Transverse colon (tissue), 4 donors: ENCODE results near the gene NFKB1. TPM values are rescaled to one million over a fixed set of nuclear protein-coding genes. Genes with fewer than 3 reads are reported as not detected.
A peak's percentile ranks its signal among the peaks of the same experiment; 100 is the strongest.

ENCODE experiments used
- DNase-seq: peaks from one replicate; pipeline ENCODE4 v3.0.0-alpha.2; 2019
- H3K27ac ChIP-seq, 4 donors: fragments of 200-600 bp; sonication (generic); 2 replicates each; pipeline ENCODE4 v1.5.1; 2016 to 2018; ENCODE audit warnings: inconsistent platforms in 4 of 4
- H3K27me3 ChIP-seq: fragments of 200-600 bp; sonication (generic); 2 replicates; pipeline ENCODE4 v1.5.1; 2017; ENCODE audit warnings: inconsistent platforms
- H3K36me3 ChIP-seq, 4 donors: fragments of 200-600 bp; sonication (generic); 2 replicates each; pipeline ENCODE4 v1.5.1; 2017 to 2019; ENCODE audit warnings: inconsistent platforms in 4 of 4
- H3K4me1 ChIP-seq, 4 donors: fragments of 200-600 bp; sonication (generic); 2 replicates each; pipeline ENCODE4 v1.5.1; 2017 to 2020; ENCODE audit warnings: inconsistent platforms in 4 of 4
- H3K4me3 ChIP-seq, 4 donors: fragments of 200-600 bp; sonication (generic); 1 replicate in 1 of 4; 2 replicates in 3 of 4; pipeline versions ENCODE4 v1.5.1 to v1.6.1; 2017 to 2019; ENCODE audit warnings: inconsistent platforms in 4 of 4
- H3K9me3 ChIP-seq, 2 donors: fragments of 200-600 bp; sonication (generic); 2 replicates each; pipeline ENCODE4 v1.5.1; 2017 to 2019; ENCODE audit warnings: inconsistent platforms in 2 of 2
- EP300 ChIP-seq: sonication (generic); formaldehyde crosslinking; IDR thresholded peaks from one replicate; pipeline ENCODE4 v1.6.1; 2017; ENCODE audit warnings: antibody characterized with exemption, low read depth
- POLR2A ChIP-seq: fragments of 450-650 bp; IDR thresholded peaks from one replicate; pipeline ENCODE4 v1.6.1; 2016; ENCODE audit warnings: antibody characterized with exemption, mild to moderate bottlenecking, moderate library complexity
- POLR2AphosphoS5 ChIP-seq, 3 donors: sonication (generic); formaldehyde crosslinking; IDR thresholded peaks; one replicate each; pipeline ENCODE4 v1.6.1; 2016; ENCODE audit warnings: antibody characterized with exemption in 3 of 3
- WGBS, 2 donors: methylation state at CpG; one replicate each; pipeline ENCODE4 v1.1.5; 2018; ENCODE audit warnings: low coverage in 1 of 2; 5-methylcytosine and 5-hydroxymethylcytosine counted together
- in situ Hi-C, 4 donors: fragments of 200-750 bp; cut with MboI; loops; one replicate each; pipeline versions ENCODE4 v1.15.0 to v1.15.1; 2017; ENCODE audit warnings: low sequenced_read_pairs in 3 of 4, low pct_ligation_motif_present in 1 of 4, low pct_unique_long_range_greater_than_20kb in 1 of 4
- intact Hi-C: fragments of 100-400 bp; cut with DNase I; formaldehyde crosslinking; loops from one replicate; pipeline ENCODE4 v1.15.1; 2023; ENCODE audit warnings: low total_unique reads
- total RNA-seq, 4 donors: library from RNA; depleted of rRNA; stranded (reverse); fragments of >200 nt; gene quantifications; one replicate each; pipeline ENCODE4 v1.1.0, GENCODE V29; 2016
- TF ChIP-seq, protein P1 (sequence below), 5 experiments: fragments of 200-600 bp in 3 of 5; fragments of 450-650 bp in 2 of 5; sonication (generic) in 3 of 5; IDR thresholded peaks; 1 replicate in 2 of 5; 2 replicates in 3 of 5; pipeline ENCODE4 v1.5.1; 2016 to 2017; ENCODE audit warnings: antibody characterized with exemption in 5 of 5, inconsistent platforms in 3 of 5, mild to moderate bottlenecking in 2 of 5, moderate library complexity in 1 of 5

The NFKB1 gene
- total RNA-seq, 4 donors from 2014 or later = 20.9 to 35.8 (median 25.2) TPM

DNA sequence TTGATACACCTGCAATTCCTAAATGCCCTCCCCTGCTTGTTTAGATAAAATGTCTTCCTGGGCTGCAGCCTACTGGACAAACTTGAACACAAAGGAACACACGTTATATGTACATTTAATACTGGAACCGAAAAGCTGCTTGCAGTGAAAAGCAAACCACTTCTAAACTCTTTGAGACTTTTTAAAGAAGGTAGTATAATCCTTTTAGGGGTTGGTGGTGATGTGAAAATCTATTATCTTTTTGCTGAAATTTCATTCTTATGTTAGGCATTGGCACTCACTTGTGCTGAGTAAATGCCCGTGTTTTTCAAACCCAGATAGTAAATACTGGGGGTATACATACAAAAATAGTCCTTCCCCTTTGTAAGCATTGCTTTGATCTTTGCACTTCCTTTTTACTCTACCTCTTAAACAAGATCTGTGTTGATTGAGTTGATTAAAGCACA lies 2.2 kb downstream of the NFKB1 start:
- H3K36me3 ChIP-seq = no peaks in the 10 kb centered on the region
- H3K4me1 ChIP-seq = peaks cover 21 to 65% (median 34%) of the 10 kb centered on the region in 4 donors
- no peaks in the 10 kb centered on the region for H3K9me3 ChIP-seq
- peak overlapping the region; percentile 93 to 99 (median 98) for H3K27ac ChIP-seq
- TF ChIP-seq POLR2AphosphoS5 (IDR thresholded peaks at IDR 0.05) (no peak), POLR2A (no peak), EP300 (no peak)
- TF ChIP-seq, protein P1, sequence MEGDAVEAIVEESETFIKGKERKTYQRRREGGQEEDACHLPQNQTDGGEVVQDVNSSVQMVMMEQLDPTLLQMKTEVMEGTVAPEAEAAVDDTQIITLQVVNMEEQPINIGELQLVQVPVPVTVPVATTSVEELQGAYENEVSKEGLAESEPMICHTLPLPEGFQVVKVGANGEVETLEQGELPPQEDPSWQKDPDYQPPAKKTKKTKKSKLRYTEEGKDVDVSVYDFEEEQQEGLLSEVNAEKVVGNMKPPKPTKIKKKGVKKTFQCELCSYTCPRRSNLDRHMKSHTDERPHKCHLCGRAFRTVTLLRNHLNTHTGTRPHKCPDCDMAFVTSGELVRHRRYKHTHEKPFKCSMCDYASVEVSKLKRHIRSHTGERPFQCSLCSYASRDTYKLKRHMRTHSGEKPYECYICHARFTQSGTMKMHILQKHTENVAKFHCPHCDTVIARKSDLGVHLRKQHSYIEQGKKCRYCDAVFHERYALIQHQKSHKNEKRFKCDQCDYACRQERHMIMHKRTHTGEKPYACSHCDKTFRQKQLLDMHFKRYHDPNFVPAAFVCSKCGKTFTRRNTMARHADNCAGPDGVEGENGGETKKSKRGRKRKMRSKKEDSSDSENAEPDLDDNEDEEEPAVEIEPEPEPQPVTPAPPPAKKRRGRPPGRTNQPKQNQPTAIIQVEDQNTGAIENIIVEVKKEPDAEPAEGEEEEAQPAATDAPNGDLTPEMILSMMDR (IDR thresholded peaks at IDR 0.05) = peak in 2 of 5 experiments; percentile 18
- in situ Hi-C loops (loop anchor here in 1 of 4 donors (10.0 kb wide), 1 partner anchor 159 kb away; the partner anchor contains the start of gene SLC39A8), intact Hi-C loops (loop anchor here (10.0 kb wide), 2 partner anchors 59 to 571 kb away; partner anchors contain the start of gene SLC9B2)
- 14 to 20% methylated on average over 3 of the region's 3 CpGs for WGBS, 2 donors
- no peak for DNase-seq
- H3K27me3 ChIP-seq = no peaks in the 10 kb centered on the region
- H3K4me3 ChIP-seq = peak overlapping the region in 3 of 4 donors; percentile 78 to 95 (median 78)

DNA sequence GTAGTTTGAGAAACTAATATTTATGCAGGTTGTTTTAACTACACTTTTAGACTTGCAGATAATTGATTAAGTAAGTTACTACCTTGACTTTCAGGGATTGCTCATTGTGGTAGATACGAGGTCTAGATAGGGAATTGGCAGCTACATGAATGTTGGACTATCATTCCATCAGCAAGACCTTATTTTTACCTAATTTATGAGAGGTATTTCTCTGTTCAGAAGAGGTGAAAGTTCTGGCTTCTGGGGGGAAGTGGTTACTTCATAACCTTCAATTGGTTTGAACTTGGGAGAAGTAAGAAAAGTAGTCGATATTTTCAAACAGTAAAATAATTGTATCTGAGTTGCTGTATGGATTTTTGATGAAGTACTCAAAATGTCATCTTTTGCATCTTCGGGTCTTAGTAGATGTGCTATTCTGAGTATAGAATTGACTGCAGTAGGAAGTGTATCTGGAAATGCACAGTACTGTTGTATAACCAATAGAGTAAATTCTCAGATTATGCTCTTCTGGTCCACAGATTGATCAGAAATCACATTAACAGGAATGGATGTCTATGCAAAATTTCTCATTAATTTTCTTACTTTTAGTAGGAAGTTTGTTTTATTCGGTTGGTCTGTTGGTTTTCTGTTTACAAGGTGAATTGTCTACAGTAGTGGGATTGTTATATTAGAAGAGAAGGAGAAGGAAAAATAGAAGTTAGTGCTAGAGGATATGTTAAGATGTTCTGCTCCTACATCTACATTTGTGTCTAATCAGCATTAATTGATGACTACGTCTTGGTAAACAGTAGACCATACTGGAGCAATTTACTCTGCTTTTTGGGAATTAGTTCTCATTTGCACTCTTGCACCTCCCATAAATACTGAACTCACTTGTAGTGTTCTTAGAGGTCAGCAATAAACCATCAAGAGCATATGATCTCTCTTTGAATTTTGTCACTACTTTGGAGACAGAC lies 3.0 kb downstream of the NFKB1 start:
- H3K4me3 ChIP-seq = peak overlapping the region in 1 of 4 donors; percentile 78
- 19 to 40% methylated on average over 5 of the region's 5 CpGs for WGBS, 2 donors
- intact Hi-C loops (loop anchor here (10.0 kb wide), 2 partner anchors 59 to 571 kb away; partner anchors contain the start of gene SLC9B2), in situ Hi-C loops (loop anchor here in 1 of 4 donors (10.0 kb wide), 1 partner anchor 159 kb away; the partner anchor contains the start of gene SLC39A8)
- H3K36me3 ChIP-seq = no peaks in the 10 kb centered on the region
- no peak for TF ChIP-seq POLR2AphosphoS5 (IDR thresholded peaks at IDR 0.05)
- TF ChIP-seq POLR2A = no peak
- no peak for TF ChIP-seq EP300
- TF ChIP-seq, protein P1 (IDR thresholded peaks at IDR 0.05) = no peak
- H3K27me3 ChIP-seq = no peaks in the 10 kb centered on the region
- H3K4me1 ChIP-seq = peaks cover 21 to 70% (median 34%) of the 10 kb centered on the region in 4 donors
- DNase-seq = no peak
- H3K27ac ChIP-seq = peak overlapping the region; percentile 93 to 99 (median 98)
- H3K9me3 ChIP-seq = no peaks in the 10 kb centered on the region

DNA sequence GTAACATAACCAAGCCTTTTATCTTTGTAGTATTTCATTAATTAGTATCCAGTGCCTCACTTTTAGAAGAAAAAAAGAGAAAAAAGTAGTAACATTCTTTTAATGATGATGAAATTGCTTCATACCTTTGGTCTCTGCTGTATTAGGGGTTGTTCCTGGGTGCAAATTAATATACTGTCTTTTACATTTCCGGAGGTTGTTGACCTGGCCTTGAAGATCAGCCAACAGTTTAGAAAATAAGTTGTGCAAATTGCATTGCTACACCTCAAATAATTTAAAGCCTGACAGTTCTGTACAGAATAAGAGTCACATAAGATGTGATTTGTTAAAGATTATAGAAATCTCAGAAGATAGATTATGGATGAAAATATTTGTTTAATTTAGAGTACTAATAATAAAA lies 3.8 kb downstream of the NFKB1 start:
- WGBS, 2 donors = 38 to 50% methylated on average over 1 of the region's 1 CpG
- Histone ChIP-seq H3K9me3 (no peaks in the 10 kb centered on the region), H3K27me3 (no peaks in the 10 kb centered on the region), H3K36me3 (no peaks in the 10 kb centered on the region), H3K4me3 (no peak overlapping the region), H3K4me1 (peaks cover 20 to 63% (median 31%) of the 10 kb centered on the region in 4 donors), H3K27ac (no peak overlapping the region)
- intact Hi-C loops (loop anchor here (10.0 kb wide), 2 partner anchors 60 to 570 kb away; partner anchors contain the start of gene SLC9B2), in situ Hi-C loops (loop anchor here in 1 of 4 donors (10.0 kb wide), 1 partner anchor 160 kb away; the partner anchor contains the start of gene SLC39A8)
- no peak for TF ChIP-seq POLR2AphosphoS5 (IDR thresholded peaks at IDR 0.05)
- no peak for DNase-seq

DNA sequence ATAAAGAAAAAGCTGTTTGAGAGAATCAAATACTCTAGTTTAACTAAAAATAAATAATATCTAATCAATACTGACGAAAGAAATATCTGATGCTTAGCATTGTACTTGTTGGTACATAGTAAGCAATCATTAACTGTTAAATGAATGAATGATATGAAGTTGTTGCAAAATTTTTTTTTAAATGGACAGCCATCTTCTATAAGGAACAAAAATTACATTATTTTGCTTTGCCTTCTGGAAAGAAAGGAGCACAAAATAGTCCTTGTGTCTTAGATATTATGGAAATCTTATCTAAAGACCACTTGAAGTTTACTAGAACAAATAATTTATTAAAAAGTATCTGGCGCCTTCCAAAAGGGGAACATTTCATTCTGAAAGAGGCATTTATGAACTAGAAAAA lies 4.5 kb downstream of the NFKB1 start:
- H3K4me3 ChIP-seq = no peak overlapping the region
- no peaks in the 10 kb centered on the region for H3K9me3 ChIP-seq
- no peaks in the 10 kb centered on the region for H3K27me3 ChIP-seq
- in situ Hi-C loops = loop anchor here in 1 of 4 donors (10.0 kb wide), 1 partner anchor 161 kb away; the partner anchor contains the start of gene SLC39A8
- intact Hi-C loops = loop anchor here (10.0 kb wide), 2 partner anchors 61 to 569 kb away; partner anchors contain the start of gene SLC9B2
- no peak for DNase-seq
- TF ChIP-seq POLR2AphosphoS5 (IDR thresholded peaks at IDR 0.05) (no peak), POLR2A (no peak), EP300 (no peak)
- TF ChIP-seq, protein P1 (IDR thresholded peaks at IDR 0.05) = no peak
- H3K4me1 ChIP-seq = peaks cover 14 to 56% (median 26%) of the 10 kb centered on the region in 4 donors
- no peaks in the 10 kb centered on the region for H3K36me3 ChIP-seq
- H3K27ac ChIP-seq = no peak overlapping the region
- 92 to 96% methylated on average over 2 of the region's 2 CpGs for WGBS, 2 donors
